HG03066 (cell line): Measurements from ENCODE around the gene CC2D2B.
A peak's percentile ranks its signal among the peaks of the same experiment; 100 is the strongest.
"Not testable (repeated sequence)": the region's sequence is repeated elsewhere in the genome, so short reads cannot be mapped to it uniquely, and the experiment has no call there.

Experiments used
- ATAC-seq: cut with Tn5 transposase; IDR thresholded peaks from one replicate; pipeline ENCODE4 v1.9.1; 2021; ENCODE audit warnings: low read depth; ENCODE audit not compliant: unreplicated experiment

Gene CC2D2B

DNA sequence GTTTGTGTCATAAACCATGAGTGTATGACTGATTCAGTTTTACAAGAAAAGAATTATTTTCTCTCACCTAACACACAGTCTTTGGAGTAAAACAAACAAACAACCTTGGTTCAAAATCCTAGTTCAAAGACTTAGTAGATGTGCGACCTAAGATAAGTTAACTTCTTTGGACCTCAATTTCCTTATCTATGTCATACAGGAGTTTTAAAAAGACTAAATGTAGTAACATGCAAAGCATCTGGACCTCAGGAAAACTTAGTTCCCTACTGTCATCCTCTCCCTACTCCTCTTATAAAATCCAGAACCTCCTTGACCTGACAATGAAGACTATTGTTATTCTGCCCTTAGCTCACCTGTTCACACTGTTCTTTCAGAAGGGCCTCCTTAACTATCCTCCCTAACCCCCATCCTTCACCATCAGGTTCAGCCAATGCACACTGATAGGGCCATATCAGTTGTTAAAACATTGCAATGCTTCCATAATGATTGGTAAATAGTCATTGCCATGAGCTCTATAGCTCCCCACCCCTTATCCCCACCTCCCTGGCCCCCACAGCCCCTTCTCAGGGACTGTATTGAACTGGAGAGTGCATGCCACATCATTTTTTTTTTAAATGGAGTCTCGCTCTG lies 106.8 kb downstream of the CC2D2B start:
- no peak for ATAC-seq

DNA sequence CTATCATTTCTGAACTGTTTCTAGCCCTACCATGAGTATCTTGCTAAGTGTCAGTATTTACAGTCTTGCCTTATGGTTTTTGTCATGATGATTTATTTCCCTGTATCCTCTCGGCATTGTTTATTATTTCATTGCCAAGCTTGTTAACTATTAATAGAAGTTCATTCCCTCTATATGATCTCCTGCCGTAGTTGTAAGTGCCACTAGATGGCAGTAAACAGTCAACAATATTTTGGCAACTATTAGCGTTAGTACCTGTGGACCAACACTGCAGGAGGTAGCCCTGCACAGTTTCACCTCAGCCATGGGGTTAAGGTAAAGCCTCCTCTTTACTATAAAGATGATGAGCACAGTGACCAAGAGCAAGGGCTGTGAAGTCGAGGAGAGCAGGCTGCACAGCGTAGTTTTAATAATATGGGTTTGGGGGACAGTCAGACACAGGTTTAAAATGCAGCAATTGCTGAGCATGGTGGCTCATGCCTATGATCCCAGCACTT lies 109.5 kb downstream of the CC2D2B start:
- ATAC-seq: peak; percentile 68

GRCh38 chr10:96021332-96021731 lies 113.6 kb downstream of the CC2D2B start:
- no peak for ATAC-seq

DNA sequence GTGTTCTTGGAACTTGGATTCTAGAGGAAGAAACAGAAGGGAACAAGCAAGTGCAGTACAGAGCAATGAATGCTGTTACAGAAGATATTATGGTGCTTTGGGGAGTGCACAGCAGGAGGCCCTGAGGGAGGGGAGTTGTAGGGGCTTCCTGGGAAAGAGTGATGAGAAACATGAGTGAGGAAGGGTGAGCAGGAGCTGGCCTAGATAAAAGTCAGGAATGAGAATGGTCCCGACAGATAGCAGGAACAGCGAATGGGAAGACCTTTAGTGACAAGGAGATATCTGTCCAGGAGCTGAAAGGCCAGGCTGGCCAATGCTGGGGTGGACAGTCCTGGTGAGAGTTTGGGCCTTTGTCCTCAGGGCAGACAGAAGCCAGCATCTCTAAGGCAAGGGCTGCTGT lies 115.0 kb downstream of the CC2D2B start:
- no peak for ATAC-seq

DNA sequence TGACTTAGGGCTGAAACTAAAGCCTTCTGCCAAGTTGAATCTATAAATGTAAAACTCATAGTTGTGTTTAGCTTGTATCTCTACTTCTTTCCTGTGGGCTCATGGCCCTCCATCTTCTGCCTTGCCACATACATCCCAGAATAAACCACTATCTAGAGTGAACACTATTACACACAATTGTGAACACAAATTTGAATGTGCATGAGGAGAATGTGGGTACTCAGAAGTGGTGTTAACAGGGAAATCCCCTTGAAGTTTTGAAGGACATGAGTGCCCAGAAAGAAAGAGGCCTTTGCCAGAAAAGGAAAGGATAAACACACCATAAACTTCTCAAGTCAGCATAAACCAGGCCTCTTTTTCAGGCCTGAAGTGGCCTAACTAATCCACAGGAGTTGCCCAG lies 115.4 kb downstream of the CC2D2B start:
- ATAC-seq: no peak

GRCh38 chr10:96025566-96025965 lies 117.8 kb downstream of the CC2D2B start:
- ATAC-seq: no peak

- no peak for ATAC-seq
Measured at GRCh38 chr10:96034625-96035024, 126.8 kb downstream of the CC2D2B start.

- no peak for ATAC-seq
Measured at GRCh38 chr10:96038476-96039387, 131.0 kb downstream of the CC2D2B start.

DNA sequence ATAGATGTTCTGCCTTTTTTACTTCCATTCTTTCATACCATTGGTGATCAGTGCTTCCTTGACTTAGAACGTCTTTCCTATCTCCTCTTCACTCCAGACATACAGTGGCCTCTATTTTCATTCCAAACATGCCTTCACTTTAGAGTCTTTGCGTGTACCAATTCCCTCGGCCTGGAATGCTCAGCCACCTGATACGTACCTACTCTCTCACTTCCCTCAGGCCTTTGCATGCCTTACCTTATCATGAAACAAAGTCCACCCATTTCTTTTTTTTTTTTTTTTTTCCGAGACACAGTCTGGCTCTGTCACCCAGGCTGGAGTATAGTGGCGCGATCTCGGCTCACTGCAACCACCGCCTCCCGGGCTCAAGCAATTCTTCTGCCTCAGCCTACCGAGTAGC lies 133.4 kb downstream of the CC2D2B start:
- no peak for ATAC-seq

GRCh38 chr10:96043033-96043892 lies 135.5 kb downstream of the CC2D2B start, which contains the start of gene CCNJ:
Gene CCNJ, plus strand, starts transcription at chr10:96043583. Its CDS starts 811 bp downstream, at chr10:96044394.
- ATAC-seq: peak; percentile 79

DNA sequence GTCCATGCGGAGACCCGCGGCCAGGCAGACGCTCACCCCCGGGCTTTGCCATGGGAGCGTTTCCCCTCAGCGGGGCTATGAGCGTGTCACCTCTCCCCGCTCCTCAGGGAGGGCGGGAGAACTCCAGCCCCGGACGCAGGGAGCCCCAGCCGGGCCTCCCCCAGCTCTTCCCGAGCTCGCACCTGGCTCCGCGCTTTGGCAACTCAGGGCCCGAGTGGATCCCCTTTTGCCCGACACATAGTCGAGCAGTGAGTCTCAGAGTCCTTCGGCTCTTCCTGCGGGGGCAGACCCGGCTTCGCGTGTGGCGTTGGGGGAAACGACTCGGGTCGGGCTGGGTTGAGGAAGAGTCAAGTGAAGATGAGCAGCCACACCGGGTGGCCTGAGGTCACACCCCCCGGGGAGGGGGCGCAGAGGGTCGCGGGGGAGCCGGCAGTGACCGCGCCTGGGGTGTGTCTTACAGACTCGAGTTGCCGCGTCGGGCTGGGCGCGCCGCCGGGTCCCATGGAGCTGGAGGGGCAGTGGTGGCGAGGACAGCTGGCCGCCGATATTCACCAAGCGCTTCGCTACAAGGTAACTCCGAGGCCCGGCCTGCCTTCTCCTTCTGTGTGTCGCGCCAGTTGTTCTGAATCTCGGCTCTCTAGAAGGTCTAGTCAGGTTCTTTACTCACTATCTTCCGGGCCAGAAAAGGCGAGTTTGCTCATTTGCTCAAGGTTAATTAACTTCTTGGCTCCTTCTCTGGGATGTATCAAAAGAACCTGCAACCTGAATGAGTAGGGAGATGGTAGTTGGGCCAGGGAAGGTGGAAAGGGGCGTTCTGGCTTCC lies 136.3 kb downstream of the CC2D2B start:
- ATAC-seq: peak; percentile 43

- no peak for ATAC-seq
Measured at GRCh38 chr10:96044736-96045135, 137.0 kb downstream of the CC2D2B start.

- no peak for ATAC-seq
Measured at GRCh38 chr10:96046546-96046945, 138.8 kb downstream of the CC2D2B start.

- ATAC-seq: no peak
Measured at GRCh38 chr10:96047004-96047649, 139.4 kb downstream of the CC2D2B start.

DNA sequence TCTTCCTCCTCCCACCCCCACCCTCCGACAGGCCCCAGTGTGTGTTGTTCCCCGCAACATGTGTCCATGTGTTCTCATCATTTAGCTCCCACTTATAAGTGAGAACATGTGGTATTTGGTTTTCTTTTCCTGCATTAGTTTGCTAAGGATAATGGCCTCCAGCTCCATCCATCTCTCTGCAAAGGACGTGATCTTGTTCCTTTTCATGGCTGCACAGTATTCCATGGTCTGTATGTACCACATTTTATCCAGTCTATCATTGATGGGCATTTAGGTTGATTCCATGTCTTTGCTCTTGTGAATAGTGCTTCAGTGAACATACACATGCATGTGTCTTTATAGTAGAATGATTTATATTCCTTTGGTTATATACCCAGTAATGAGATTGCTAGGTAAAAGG lies 140.2 kb downstream of the CC2D2B start:
- ATAC-seq: not testable (repeated sequence)

DNA sequence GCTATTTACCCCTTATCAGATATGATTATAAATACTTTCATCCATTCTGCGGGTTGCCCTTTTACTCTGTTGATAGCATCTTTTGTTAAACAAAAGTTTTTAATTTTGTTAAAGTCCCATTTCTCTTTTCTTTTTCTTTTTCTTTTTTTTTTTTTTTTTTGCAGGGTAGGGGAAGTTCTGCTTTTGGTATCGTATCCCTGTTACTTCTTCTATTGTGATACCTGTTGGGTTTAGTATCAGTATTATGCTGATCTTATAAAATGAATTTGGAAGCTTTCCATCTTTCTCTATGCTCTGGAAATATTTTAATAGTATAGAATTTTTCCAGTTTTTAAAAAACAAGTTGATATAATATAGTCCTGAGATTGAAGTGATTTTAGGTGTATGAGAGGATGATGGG lies 141.6 kb downstream of the CC2D2B start:
- no peak for ATAC-seq

DNA sequence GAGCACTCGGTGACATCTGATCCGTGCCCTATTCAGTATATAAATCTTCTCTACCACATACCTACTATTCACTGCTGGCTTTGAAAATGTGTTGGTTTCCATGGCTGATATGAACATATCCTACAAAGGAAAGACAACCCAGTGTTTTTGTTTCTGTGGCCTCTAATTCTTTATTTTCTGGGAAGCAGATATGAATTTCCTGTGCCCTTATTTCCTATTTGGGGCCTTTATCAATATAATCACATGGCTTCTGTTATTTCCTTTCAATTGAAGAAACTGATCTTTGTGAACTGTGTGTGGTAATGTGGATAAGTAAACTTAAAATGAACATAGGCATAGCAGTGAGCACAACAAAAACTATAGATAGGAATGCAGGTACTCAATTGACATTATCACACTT lies 146.2 kb downstream of the CC2D2B start:
- ATAC-seq: no peak

DNA sequence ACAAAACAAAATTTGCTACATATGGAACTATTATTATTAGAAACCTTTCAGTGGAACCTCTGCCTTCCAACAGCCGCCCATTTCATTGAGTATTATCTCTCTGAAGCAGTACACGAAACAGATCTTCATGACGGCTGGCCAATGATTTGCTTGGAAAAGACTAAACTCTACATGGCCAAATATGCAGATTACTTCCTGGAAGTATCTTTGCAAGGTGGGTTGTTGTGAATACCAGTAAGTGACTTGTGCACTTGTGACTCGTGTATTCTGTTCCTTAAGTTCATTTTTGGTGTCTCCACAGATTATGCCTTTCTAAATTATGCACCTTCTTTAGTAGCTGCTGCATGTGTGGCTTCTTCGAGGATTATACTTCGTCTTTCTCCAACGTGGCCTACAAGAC lies 149.0 kb downstream of the CC2D2B start:
- no peak for ATAC-seq

- no peak for ATAC-seq
Measured at GRCh38 chr10:96061232-96061631, 153.5 kb downstream of the CC2D2B start.
